NCI-H345 (cell line): Measurements from ENCODE around the gene TRPC4AP.

Experiments
- DNase-seq: peaks from one replicate; lab custom pipeline; 2025; lab: John Stamatoyannopoulos, UW

TRPC4AP gene

DNA sequence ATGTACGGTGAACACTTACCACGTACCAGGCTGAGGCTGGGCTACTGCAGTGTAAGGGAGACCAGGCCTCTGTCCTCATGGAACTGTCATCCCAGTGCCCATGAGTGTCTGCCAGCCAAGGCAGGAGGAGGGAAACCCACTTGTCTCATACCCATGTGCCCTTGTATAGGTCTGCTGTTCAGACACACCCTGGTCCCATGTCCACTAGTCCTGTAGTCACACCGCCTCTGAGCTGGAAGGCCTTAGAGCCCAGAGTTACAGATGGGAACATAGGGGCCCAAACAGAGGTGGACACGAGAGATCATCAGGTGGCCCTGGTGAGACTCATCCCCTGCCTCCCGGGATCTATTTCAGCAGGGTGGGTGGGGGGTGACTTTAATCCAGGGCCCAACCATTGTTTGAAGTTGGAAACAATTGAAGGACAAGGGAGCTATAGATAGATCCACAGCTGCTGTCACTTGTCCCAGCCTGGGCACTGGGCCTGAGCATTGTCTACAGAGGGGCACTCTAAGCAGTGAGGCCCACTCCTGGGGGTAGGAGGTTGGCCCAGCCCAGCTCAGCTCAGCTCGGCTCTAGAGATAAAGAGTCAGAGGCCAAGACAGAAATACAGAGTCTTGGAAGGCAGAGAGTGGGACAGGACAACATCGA lies 122.3 kb downstream of the TRPC4AP start:
- DNase-seq: no peak

DNA sequence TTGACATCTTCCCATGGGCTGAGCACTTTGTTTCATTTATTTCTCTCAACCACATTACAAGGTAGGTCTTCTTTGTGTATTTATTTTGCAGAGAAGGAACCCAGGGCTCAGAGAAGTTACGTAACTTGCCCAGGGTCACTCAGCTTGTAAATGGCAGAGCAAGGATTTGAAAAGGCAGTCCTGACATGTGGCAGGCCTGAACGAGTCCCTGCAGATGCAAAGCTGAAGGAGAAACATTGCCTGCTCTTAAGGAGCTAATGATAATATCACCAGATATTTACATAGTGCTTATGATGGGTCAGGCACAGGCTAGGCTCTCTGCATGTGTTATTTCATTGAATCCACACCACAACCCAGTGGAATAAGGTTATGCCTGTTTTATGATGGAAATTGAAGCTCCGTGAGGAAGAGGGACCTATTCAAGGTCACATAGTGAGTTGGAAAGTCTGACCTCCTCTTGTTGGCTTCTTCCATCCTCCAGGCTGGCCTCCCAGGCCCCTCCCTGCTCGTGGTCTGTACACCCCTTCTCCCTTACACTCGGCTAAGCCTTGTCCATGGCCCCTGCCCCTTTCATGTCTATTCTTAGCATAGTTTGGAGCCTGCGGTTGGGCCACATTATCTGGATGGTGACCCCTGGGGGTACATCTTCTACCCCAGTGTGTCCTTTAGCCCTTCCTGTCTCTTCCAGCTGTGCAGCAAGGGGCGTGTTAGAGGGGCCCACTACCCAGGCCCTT lies 124.4 kb downstream of the TRPC4AP start:
- no peak for DNase-seq

DNA sequence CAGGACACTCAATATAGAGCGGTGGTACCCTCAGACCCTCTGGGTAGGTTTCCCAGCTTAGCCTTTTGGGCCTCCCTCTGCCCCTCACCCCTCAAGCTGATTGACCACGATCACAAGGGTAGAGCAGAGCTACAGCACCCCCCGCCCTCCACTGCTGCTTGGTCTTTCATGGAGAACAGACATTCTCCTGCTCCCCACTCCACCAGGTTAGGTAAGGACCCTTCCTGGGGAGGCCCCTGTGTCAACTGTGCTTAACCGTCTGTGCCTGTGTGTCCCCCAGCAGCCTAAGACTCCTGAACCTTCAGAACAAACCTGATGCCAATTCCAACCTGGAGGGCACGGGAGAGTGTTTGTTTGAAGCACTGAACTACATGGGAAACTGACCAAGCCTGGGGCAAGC lies 125.2 kb downstream of the TRPC4AP start:
- no peak for DNase-seq

DNA sequence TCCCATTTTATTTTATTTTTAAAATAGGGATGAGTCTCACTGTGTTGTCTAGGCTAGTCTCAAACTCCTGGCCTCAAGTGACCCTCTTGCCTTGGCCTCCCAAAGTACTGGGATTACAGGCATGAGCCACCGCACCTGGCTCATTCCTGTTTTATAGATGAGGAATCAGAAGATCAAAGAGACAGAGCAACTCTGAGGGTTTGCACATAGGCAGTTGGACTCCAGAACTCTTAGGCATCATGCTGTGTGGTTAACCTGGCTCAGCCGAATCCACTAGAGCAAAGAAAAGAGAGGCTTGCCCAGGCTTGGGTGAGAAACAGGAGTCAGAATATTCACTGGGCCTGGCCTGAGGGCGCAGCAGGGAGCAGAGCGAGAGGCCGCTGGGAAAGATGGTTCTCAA lies 127.6 kb downstream of the TRPC4AP start:
- no peak for DNase-seq

DNA sequence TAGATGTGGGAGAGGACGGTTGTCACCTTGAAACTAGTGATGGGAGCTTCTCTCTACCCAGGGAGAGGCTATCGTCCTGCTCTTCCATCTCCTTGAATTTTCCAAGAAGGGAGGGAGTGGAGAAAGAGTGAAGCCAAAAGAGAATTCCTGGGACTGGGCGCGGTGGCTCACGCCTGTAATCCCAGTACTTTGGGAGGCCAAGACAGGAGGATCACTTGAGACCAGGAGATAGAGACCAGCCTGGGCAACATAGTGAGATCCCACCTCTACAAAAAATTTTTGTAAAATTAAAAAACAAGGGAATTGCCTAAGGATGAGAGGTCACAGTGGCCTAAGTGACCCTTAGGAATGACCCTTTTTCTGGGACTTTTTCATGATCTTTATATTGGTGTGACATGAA lies 128.1 kb downstream of the TRPC4AP start:
- DNase-seq: no peak

DNA sequence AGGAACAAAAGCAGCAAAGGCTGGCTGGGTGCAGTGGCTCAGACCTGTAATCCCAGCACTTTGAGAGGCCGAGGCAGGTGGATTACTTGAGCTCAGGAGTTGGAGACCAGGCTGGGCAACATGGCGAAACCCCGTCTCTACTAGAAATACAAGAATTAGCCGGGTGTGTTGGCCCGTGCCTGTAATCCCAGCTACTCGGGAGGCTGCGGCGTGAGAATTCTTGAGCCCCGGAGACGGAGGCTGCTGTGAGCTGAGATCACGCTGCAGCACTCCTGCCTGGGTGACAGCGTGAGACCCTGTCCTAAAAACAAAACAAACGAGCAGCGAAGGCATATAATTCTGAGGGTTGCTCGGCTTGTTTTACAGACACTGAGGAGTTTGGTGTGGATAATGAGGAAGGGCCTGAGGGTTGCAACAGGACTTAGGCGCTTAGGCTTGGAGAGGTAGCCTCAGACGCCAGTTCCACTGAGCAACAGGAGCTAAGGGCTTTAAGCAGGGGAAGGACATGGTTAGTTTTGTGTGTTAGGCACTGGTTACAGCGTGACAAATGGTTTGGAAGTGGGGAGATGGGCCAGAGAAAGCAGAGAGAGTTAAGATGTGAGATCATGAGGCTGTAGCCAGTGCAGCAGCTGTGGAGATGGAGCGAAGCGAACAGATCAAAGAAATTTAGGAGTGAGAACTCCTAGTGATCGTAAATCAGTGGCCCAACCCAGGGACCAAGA lies 135.7 kb downstream of the TRPC4AP start:
- DNase-seq: no peak

DNA sequence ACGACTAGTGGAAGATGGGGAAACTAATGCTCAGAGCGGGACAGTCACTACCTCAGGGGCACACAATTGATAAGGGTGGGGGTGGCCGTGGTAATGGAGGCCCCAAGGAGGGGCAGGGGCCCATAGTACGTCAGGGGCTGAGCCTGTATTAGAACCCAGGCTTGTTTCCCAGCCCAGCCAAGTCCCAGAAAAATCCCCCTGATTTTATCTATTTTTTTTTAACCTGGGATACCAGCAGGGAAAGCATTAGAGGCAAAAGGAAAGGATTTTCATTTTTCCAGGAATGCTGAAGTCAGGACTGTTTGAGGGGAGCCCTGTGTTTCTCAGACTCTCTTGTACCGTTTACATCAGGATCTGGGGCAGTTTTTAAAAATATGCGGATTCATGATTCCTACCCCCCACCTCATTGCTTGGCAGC lies 136.6 kb downstream of the TRPC4AP start:
- no peak for DNase-seq

DNA sequence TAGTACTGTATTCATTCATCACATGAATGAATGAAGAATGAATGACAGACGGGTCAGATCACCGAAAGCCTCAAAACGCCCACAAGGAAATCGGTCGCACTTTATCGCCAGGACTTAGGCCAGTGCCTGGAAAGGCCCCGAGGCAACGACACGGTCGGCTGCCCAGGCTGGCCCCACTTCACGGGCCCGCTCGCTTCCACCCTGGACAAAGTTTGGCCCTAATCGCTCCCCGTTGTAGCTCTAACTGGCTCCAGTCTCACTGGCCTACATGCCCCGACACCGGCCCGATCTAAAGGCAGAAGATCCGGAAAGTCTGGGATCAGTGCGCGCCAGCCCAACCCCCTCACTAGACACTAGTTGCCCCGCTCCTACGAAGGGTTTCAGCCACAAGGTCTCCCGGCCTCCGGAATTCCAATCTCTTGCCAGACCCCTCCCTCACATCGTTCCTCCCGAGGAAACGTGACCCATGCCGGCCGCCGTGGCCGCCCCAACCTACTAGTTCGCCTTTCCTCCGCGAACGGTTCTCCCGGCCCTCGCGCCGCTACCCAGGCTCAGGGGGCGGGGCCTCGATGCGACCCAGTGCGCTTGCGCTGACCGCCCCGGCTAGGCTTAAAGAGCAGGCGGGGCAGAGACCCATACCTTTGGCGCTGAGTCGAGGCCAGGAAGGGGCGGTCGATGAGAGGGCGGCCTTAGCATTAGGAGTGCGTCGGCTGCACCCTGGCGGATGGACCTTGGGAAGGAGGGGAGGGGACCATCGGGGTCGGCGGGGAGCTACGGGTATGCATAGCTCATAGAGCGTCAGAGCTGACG lies 137.2 kb downstream of the TRPC4AP start, which contains the start of the genes GSS and MYH7B:
TSS of gene GSS (minus strand) at position 576 of the 810 bp plus-strand sequence. CDS start 3,954 bp downstream, outside the sequence.
TSS of gene MYH7B (plus strand) at position 638 of the 810 bp plus-strand sequence. CDS start 22,138 bp downstream, outside the sequence.
- DNase-seq: peak; percentile 97

DNA sequence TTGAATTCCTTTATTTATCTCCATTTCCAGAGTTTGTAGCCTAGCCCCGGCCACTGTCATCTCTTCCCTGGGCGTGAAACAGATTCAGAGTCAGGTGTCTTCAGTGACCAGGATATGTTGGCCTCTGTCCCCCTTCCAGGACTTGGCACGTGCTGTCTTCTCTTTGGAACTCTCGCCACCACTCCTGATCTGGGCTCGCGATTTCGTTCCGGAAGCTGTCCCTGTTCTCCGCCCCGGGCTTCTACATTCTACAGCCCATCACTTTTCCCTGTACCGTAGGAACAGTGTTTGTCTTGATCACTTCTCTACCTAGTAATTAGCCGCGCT lies 137.7 kb downstream of the TRPC4AP start:
- peak; percentile 56 for DNase-seq

DNA sequence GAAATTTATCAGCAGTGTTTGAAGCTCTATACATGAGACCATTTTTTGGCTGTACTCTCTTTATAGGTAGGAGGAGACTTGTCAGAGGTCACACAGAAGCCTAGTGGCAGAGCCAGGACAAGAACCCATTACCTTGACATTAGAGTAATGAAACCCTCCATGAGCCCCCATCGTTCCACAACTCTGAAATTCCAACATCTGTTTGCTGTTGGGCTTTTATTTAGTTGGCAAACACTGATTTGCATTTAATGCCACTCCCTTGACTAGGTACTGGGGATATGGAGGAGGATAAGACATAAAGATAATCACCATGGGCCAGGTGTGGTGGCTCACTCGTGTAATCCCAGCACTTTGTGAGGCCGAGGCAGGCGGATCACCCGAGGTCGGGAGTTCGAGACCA lies 138.6 kb downstream of the TRPC4AP start:
- no peak for DNase-seq

DNA sequence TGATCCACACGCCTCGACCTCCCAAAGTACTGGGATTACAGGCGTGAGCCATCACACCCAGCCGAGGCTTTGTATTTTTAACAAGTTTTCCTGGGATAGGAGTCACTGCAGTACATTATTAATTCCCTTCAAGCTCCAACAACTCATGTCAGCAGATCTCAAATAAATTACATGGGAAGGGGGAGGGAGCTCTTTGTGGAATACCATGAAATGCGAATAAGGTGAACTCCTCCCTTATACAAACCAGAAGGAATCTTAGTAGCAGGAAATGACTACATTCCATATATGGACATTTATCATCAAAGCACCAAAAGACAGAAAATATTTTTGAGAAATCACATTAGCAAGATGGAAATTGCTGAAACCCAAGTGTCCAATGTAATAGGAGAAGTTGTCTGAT lies 139.9 kb downstream of the TRPC4AP start:
- DNase-seq: no peak
